H1 (cell line): ENCODE measurements around the gene KCTD11. TPM values are rescaled to one million over a fixed set of nuclear protein-coding genes. Genes with fewer than 3 reads are reported as not detected.
A peak's percentile ranks its signal among the peaks of the same experiment; 100 is the strongest.

Experiments
- CTCF ChIA-PET: fragments of 300-600 bp; sonication (Branson Sonifier 250); formaldehyde crosslinking; loops from one replicate; lab custom pipeline; 2021; ENCODE audit not compliant: partially characterized antibody; lab: Charles Lee
- POLR2A ChIA-PET: fragments of 300-600 bp; sonication (Branson Sonifier 250); formaldehyde crosslinking; loops from one replicate; lab custom pipeline; 2021; ENCODE audit warnings: inconsistent platforms; ENCODE audit not compliant: partially characterized antibody; lab: Charles Lee
- DNase-seq, 2 experiments: peaks; one replicate each; pipeline versions ENCODE4 v3.0.0 to v3.0.0-alpha.2; 2010 to 2022; ENCODE audit warnings: low spot score in 2 of 2, low read depth in 1 of 2, mixed read lengths in 1 of 2
- FAIRE-seq: peaks from 2 replicates; lab custom pipeline; 2011; peaks lifted over from hg19 to GRCh38; lab: Jason Lieb, UNC
- H2AFZ ChIP-seq: 2 replicates; pipeline ENCODE4 v1.8.1; 2012; ENCODE audit warnings: low read length, inconsistent platforms
- H2AK5ac ChIP-seq: 2 replicates; pipeline ENCODE4 v1.6.1; 2013; ENCODE audit warnings: low read depth, low read length
- H2BK120ac ChIP-seq: replicated peaks from 2 replicates; pipeline ENCODE3; 2013; ENCODE audit warnings: low read depth, low read length, inconsistent platforms
- H2BK12ac ChIP-seq: 2 replicates; pipeline ENCODE4 v1.6.1; 2013; ENCODE audit warnings: low read depth, low read length
- H2BK15ac ChIP-seq: 2 replicates; pipeline ENCODE4 v1.6.1; 2013; ENCODE audit warnings: low read length
- H2BK20ac ChIP-seq: 2 replicates; pipeline ENCODE4 v1.6.1; 2013; ENCODE audit warnings: low read length
- H2BK5ac ChIP-seq: 2 replicates; pipeline ENCODE4 v1.6.1; 2013; ENCODE audit warnings: low read depth, low read length
- H3K14ac ChIP-seq: 2 replicates; pipeline ENCODE4 v1.6.1; 2013; ENCODE audit warnings: inconsistent platforms; ENCODE audit not compliant: insufficient read length
- H3K18ac ChIP-seq: 2 replicates; pipeline ENCODE4 v1.6.1; 2013; ENCODE audit warnings: low read length; ENCODE audit errors: extremely low read depth
- H3K23ac ChIP-seq: 2 replicates; pipeline ENCODE4 v1.6.1; 2013; ENCODE audit warnings: inconsistent platforms; ENCODE audit not compliant: insufficient read length
- H3K23me2 ChIP-seq: 2 replicates; pipeline ENCODE4 v1.6.1; 2013; ENCODE audit warnings: low read depth, low read length
- H3K27ac ChIP-seq: 2 replicates; pipeline ENCODE4 v1.6.1; 2011; ENCODE audit warnings: low read depth, low read length, inconsistent platforms
- H3K27me3 ChIP-seq, 4 experiments: replicated peaks in 1 of 4; 1 replicate in 1 of 4; 2 replicates in 3 of 4; pipeline versions ENCODE4 v1.6.1 to v1.8.1; 2011 to 2013; ENCODE audit warnings: low read length in 3 of 4, mild to moderate bottlenecking in 3 of 4, inconsistent platforms in 2 of 4, mixed read lengths in 2 of 4, moderate library complexity in 1 of 4; ENCODE audit not compliant: control insufficient read depth in 3 of 4, insufficient read depth in 3 of 4; ENCODE audit errors: extremely low read depth in 1 of 4
- H3K36me3 ChIP-seq, 4 experiments: 2 replicates each; pipeline versions ENCODE4 v1.6.1 to v1.8.1; 2011 to 2013; ENCODE audit warnings: mild to moderate bottlenecking in 4 of 4, low read length in 3 of 4, moderate library complexity in 2 of 4, control low read depth in 1 of 4, inconsistent platforms in 1 of 4; ENCODE audit not compliant: insufficient read depth in 4 of 4, control insufficient read depth in 2 of 4
- H3K4ac ChIP-seq: replicated peaks from 2 replicates; pipeline ENCODE3; 2013; ENCODE audit warnings: low read length, low read depth, mixed read lengths, inconsistent platforms; ENCODE audit not compliant: insufficient read length
- H3K4me1 ChIP-seq, 4 experiments: replicated peaks in 1 of 4; 1 replicate in 1 of 4; 2 replicates in 3 of 4; pipeline versions ENCODE4 v1.6.1 to v1.8.1; 2011 to 2013; ENCODE audit warnings: low read length in 3 of 4, inconsistent platforms in 2 of 4, mixed read lengths in 1 of 4; ENCODE audit not compliant: insufficient read depth in 4 of 4, control insufficient read depth in 3 of 4
- H3K4me2 ChIP-seq, 2 experiments: 2 replicates each; pipeline versions ENCODE4 v1.6.1 to v1.8.1; 2011 to 2013; ENCODE audit warnings: low read depth in 2 of 2, low read length in 2 of 2, control low read depth in 1 of 2, inconsistent platforms in 1 of 2, mild to moderate bottlenecking in 1 of 2; ENCODE audit not compliant: insufficient read depth in 1 of 2
- H3K4me3 ChIP-seq, 4 experiments: fragments of 200-600, 300-600 bp in 1 of 4; sonication (generic), shearing (Covaris generic), sonication (Bioruptor Twin) in 1 of 4; 2 replicates each; pipeline versions ENCODE4 v1.5.1 to v1.8.1; 2011 to 2016; ENCODE audit warnings: low read length in 4 of 4, low read depth in 3 of 4, control low read depth in 2 of 4, inconsistent platforms in 2 of 4, mild to moderate bottlenecking in 2 of 4, mixed read lengths in 1 of 4, moderate library complexity in 1 of 4; ENCODE audit not compliant: insufficient read depth in 2 of 4; ENCODE audit errors: extremely low read depth in 1 of 4
- H3K56ac ChIP-seq: replicated peaks from 2 replicates; pipeline ENCODE3; 2013; ENCODE audit warnings: low read depth, mild to moderate bottlenecking, mixed read lengths, low read length, inconsistent platforms; ENCODE audit not compliant: insufficient read length
- H3K79me1 ChIP-seq: 2 replicates; pipeline ENCODE4 v1.6.1; 2013; ENCODE audit warnings: low read depth, low read length, control low read depth
- H3K79me2 ChIP-seq, 2 experiments: 2 replicates each; pipeline versions ENCODE4 v1.6.1 to v1.8.1; 2012 to 2013; ENCODE audit warnings: low read length in 2 of 2, mild to moderate bottlenecking in 2 of 2, inconsistent platforms in 1 of 2; ENCODE audit not compliant: insufficient read depth in 2 of 2, control insufficient read depth in 1 of 2
- H3K9ac ChIP-seq, 4 experiments: replicated peaks in 1 of 4; 1 replicate in 1 of 4; 2 replicates in 3 of 4; pipeline versions ENCODE4 v1.6.1 to v1.8.1; 2011 to 2013; ENCODE audit warnings: low read depth in 3 of 4, low read length in 3 of 4, control low read depth in 2 of 4, mild to moderate bottlenecking in 2 of 4, moderate library complexity in 2 of 4, inconsistent platforms in 1 of 4; ENCODE audit errors: extremely low read depth in 1 of 4
- H3K9me3 ChIP-seq, 2 experiments: 2 replicates each; pipeline versions ENCODE4 v1.6.1 to v1.8.1; 2012 to 2013; ENCODE audit warnings: mild to moderate bottlenecking in 2 of 2, moderate library complexity in 2 of 2, control low read depth in 1 of 2, inconsistent platforms in 1 of 2, low read depth in 1 of 2, low read length in 1 of 2, mixed read lengths in 1 of 2; ENCODE audit not compliant: insufficient read depth in 2 of 2
- H4K20me1 ChIP-seq, 2 experiments: replicated peaks in 1 of 2; 2 replicates each; pipeline versions ENCODE3 to v1.8.1; 2011 to 2013; ENCODE audit warnings: inconsistent platforms in 2 of 2, low read length in 2 of 2, mild to moderate bottlenecking in 1 of 2; ENCODE audit not compliant: insufficient read depth in 2 of 2, control insufficient read depth in 1 of 2
- H4K5ac ChIP-seq: 2 replicates; pipeline ENCODE4 v1.6.1; 2013; ENCODE audit warnings: low read length, low read depth, mixed read lengths, inconsistent platforms; ENCODE audit not compliant: insufficient read length
- H4K8ac ChIP-seq: 2 replicates; pipeline ENCODE4 v1.8.0; 2013; ENCODE audit warnings: mild to moderate bottlenecking, moderate library complexity, low read length, inconsistent platforms; ENCODE audit not compliant: insufficient read depth; ENCODE audit errors: extremely low read depth
- H4K91ac ChIP-seq: replicated peaks from 2 replicates; pipeline ENCODE3; 2013; ENCODE audit warnings: low read length, mixed read lengths, inconsistent platforms; ENCODE audit not compliant: insufficient read length
- GTF2F1 ChIP-seq: IDR thresholded peaks from 2 replicates; pipeline ENCODE4 v1.6.1; 2012; ENCODE audit warnings: low read depth, low read length, improper control_type of control experiment, borderline replicate concordance
- POLR2AphosphoS5 ChIP-seq: IDR thresholded peaks from 2 replicates; pipeline ENCODE4 v1.6.1; 2011; ENCODE audit warnings: low read depth, low read length
- YY1 ChIP-seq: IDR thresholded peaks from 2 replicates; pipeline ENCODE4 v1.6.1; 2011; ENCODE audit warnings: low read depth, mild to moderate bottlenecking, low read length
- WGBS, 2 experiments: shearing (Covaris generic) in 1 of 2; methylation state at CpG; one replicate each; pipeline versions ENCODE4 v1.1.6 to v1.1.7; 2013 to 2015; ENCODE audit warnings: low lambda C conversion rate in 2 of 2, mixed read lengths in 2 of 2, inconsistent platforms in 1 of 2, low coverage in 1 of 2, missing lambda C conversion rate in 1 of 2; ENCODE audit not compliant: insufficient replicate concordance in 2 of 2, insufficient coverage in 1 of 2, insufficient read length in 1 of 2; ENCODE audit errors: extremely low coverage in 1 of 2, missing lambda C conversion rate in 1 of 2; 5-methylcytosine and 5-hydroxymethylcytosine counted together
- polyA plus RNA-seq, 7 experiments: library from polyadenylated mRNA; depleted of rRNA in 3 of 7; stranded (reverse) in 5 of 7; unstranded in 2 of 7; fragments of >200 nt in 5 of 7; fragments of 200-250 nt in 2 of 7; gene quantifications; 1 replicate in 5 of 7; 2 replicates in 1 of 7; 4 replicates in 1 of 7; pipeline versions ENCODE4 v1.2.1 to v1.2.3, GENCODE V29; 2011 to 2013; ENCODE audit warnings: missing spikeins in 2 of 7, mixed read lengths in 2 of 7
- total RNA-seq: library from RNA; stranded (reverse); fragmentation: NEBNext Ultra II Directional; extraction: Animal tissue kit (Norgen Biotek cat#: 25700); gene quantifications from 2 replicates; pipeline ENCODE4 v1.2.1, GENCODE V29; 2021

Gene KCTD11
- total and polyA plus RNA-seq, 2 of the 8 experiments (the other 6 are each of a cell fraction or from before 2014, with no cell fraction given): 8.6 to 9.2 TPM

- no peaks in the 10 kb centered on the region for H3K9me3 ChIP-seq
- TF ChIP-seq POLR2AphosphoS5 (peak; percentile 39), GTF2F1 (no peak), YY1 (no peak)
- H3K4me3 ChIP-seq: peak overlapping the region in 3 of 4 experiments; percentile 87 to 97 (median 89); a peak in 4 of 8 replicates
- FAIRE-seq: no peak
- no peak overlapping the region for H3K14ac ChIP-seq
- no peak overlapping the region for H4K8ac ChIP-seq
- no peak overlapping the region for H2AK5ac ChIP-seq
- DNase-seq: no peak
- H3K27me3 ChIP-seq: no peaks in the 10 kb centered on the region
- no peak overlapping the region for H2BK120ac ChIP-seq
- no peak overlapping the region for H4K5ac ChIP-seq
- H2BK15ac ChIP-seq: no peak overlapping the region
- WGBS, 2 experiments: 90% methylated on average over 12 of the region's 12 CpGs; no CpG with 5 or more reads in 1 of the 2 experiments
- no peak overlapping the region for H4K91ac ChIP-seq
- H2BK12ac ChIP-seq: no peak overlapping the region
- H2BK5ac ChIP-seq: no peak overlapping the region
- no peak overlapping the region for H3K4ac ChIP-seq
- H3K4me1 ChIP-seq: peaks cover 0 to 14% (median 6%) of the 10 kb centered on the region in 4 experiments; a peak in 5 of 7 replicates
- H3K56ac ChIP-seq: no peak overlapping the region
- H3K23me2 ChIP-seq: peaks cover 10% of the 10 kb centered on the region
- no peak overlapping the region for H3K18ac ChIP-seq
- ChIA-PET POLR2A (interaction anchor here (0.8 to 11.3 kb wide), 19 partner anchors 8 to 252 kb away, joined by 3 to 223 read pairs (median 7); partner anchors contain the start of genes ACAP1, CLDN7, DLG4 and KCTD11), CTCF (interaction anchor here (1.4 to 4.5 kb wide), 3 partner anchors 12 to 264 kb away, joined by 5 to 22 read pairs (median 5); no protein-coding TSS in a partner anchor)
- H3K4me2 ChIP-seq: peak overlapping the region; percentile 88 to 99; a peak in 3 of 4 replicates
- H4K20me1 ChIP-seq: peaks cover 21 to 28% of the 10 kb centered on the region in 2 experiments
- H3K79me2 ChIP-seq: peaks cover 17 to 43% of the 10 kb centered on the region in 2 experiments
- H3K79me1 ChIP-seq: peaks cover 12% of the 10 kb centered on the region
- no peak overlapping the region; a peak in 1 of 7 replicates for H3K9ac ChIP-seq
- no peak overlapping the region for H3K23ac ChIP-seq
- no peak overlapping the region for H2BK20ac ChIP-seq
- no peak overlapping the region for H3K27ac ChIP-seq
- no peak overlapping the region for H2AFZ ChIP-seq
- H3K36me3 ChIP-seq: peaks cover 27 to 46% (median 36%) of the 10 kb centered on the region in 4 experiments
These were observed 42.3 kb upstream of the KCTD11 start for GRCh38 chr17:7309628-7310027.
